ENCODE measurements around the gene KLHDC3. TPM values are rescaled to one million over a fixed set of nuclear protein-coding genes. Genes with fewer than 3 reads are reported as not detected.

The KLHDC3 gene
- total and polyA plus RNA-seq, 10 of the 15 experiments (the other 5 are each of a cell fraction or from before 2014, with no cell fraction given): 2.4 to 102 (median 55.4) TPM

DNA sequence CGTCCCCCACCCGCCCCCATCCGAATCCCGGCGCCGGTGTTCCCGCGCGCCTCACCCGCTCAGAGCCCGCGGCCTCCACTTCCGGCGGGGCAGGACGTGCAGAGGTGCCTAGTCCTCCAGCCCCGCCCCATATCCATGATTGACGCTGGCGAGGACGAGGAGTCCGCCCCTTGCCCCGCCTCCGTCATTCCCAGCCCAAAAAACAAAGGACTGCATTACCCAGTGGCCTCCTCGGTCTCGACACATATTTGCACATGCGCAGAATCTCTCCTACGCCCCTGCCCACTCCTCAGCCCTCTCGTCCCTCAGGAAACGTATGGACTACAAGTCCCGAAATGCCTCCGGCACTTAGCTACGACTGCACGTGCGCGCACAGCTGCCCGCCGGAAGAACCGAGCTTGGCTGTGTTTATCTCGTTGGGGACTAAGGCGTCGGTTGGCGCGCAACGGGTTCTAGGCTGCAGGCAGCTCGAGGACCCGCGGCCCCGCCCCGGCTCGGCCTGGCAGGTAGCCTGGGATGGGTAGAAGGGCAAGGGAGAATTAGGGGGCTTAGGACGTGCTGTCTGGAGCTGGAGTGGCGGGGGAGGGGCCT is at the start of gene KLHDC3, which contains the start of gene MEA1 (continued):
- TF ChIP-seq, protein P1, sequence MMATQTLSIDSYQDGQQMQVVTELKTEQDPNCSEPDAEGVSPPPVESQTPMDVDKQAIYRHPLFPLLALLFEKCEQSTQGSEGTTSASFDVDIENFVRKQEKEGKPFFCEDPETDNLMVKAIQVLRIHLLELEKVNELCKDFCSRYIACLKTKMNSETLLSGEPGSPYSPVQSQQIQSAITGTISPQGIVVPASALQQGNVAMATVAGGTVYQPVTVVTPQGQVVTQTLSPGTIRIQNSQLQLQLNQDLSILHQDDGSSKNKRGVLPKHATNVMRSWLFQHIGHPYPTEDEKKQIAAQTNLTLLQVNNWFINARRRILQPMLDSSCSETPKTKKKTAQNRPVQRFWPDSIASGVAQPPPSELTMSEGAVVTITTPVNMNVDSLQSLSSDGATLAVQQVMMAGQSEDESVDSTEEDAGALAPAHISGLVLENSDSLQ (IDR thresholded peaks at IDR 0.05): peak; percentile 99
- TF ChIP-seq EED (IDR thresholded peaks at IDR 0.05; ENCODE audit: low read depth) (no peak), MEF2B (IDR thresholded peaks at IDR 0.05; ENCODE audit: partially characterized antibody, poor library complexity, severe bottlenecking) (no peak), FOXK2 (IDR thresholded peaks at IDR 0.05) (peak; percentile 86), FOS (IDR thresholded peaks at IDR 0.05; ENCODE audit: borderline replicate concordance, extremely low read depth, insufficient read length) (no peak), NFYB (IDR thresholded peaks at IDR 0.05; ENCODE audit: insufficient read depth, low read depth, low read length) (no peak), SUPT20H (IDR thresholded peaks at IDR 0.05; ENCODE audit: borderline replicate concordance, control insufficient read depth, low read depth, low read length) (no peak), SMAD5 (IDR thresholded peaks at IDR 0.05; ENCODE audit: low read depth) (no peak), KDM1A (IDR thresholded peaks at IDR 0.05; ENCODE audit: borderline replicate concordance) (no peak), SIN3A (IDR thresholded peaks at IDR 0.05; ENCODE audit: low read depth, low read length) (peak; percentile 89), PAX5 (IDR thresholded peaks at IDR 0.05; ENCODE audit: borderline replicate concordance, low read depth, low read length) (no peak), IRF4 (IDR thresholded peaks at IDR 0.05; ENCODE audit: low read depth, low read length) (no peak), SREBF1 (IDR thresholded peaks at IDR 0.05; ENCODE audit: low read length) (peak; percentile 58), BRCA1 (IDR thresholded peaks at IDR 0.05; ENCODE audit: low read depth, low read length) (no peak), SRF (IDR thresholded peaks at IDR 0.05; ENCODE audit: low read depth in 2 of 2, low read length in 2 of 2) (peak; percentile 66 to 76), WRNIP1 (IDR thresholded peaks at IDR 0.05; ENCODE audit: borderline replicate concordance, low read depth, low read length) (no peak), CHD2 (IDR thresholded peaks at IDR 0.05; ENCODE audit: borderline replicate concordance, low read depth, low read length) (peak; percentile 68; the same call in 1 of the 2 replicates), RUNX3 (IDR thresholded peaks at IDR 0.05; ENCODE audit: low read length) (no peak), ZNF622 (IDR thresholded peaks at IDR 0.05) (no peak)
- TF ChIP-seq, protein P2, sequence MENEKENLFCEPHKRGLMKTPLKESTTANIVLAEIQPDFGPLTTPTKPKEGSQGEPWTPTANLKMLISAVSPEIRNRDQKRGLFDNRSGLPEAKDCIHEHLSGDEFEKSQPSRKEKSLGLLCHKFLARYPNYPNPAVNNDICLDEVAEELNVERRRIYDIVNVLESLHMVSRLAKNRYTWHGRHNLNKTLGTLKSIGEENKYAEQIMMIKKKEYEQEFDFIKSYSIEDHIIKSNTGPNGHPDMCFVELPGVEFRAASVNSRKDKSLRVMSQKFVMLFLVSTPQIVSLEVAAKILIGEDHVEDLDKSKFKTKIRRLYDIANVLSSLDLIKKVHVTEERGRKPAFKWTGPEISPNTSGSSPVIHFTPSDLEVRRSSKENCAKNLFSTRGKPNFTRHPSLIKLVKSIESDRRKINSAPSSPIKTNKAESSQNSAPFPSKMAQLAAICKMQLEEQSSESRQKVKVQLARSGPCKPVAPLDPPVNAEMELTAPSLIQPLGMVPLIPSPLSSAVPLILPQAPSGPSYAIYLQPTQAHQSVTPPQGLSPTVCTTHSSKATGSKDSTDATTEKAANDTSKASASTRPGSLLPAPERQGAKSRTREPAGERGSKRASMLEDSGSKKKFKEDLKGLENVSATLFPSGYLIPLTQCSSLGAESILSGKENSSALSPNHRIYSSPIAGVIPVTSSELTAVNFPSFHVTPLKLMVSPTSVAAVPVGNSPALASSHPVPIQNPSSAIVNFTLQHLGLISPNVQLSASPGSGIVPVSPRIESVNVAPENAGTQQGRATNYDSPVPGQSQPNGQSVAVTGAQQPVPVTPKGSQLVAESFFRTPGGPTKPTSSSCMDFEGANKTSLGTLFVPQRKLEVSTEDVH (IDR thresholded peaks at IDR 0.05; ENCODE audit: low read depth, partially characterized antibody): peak; percentile 15
- TF ChIP-seq, protein P3, sequence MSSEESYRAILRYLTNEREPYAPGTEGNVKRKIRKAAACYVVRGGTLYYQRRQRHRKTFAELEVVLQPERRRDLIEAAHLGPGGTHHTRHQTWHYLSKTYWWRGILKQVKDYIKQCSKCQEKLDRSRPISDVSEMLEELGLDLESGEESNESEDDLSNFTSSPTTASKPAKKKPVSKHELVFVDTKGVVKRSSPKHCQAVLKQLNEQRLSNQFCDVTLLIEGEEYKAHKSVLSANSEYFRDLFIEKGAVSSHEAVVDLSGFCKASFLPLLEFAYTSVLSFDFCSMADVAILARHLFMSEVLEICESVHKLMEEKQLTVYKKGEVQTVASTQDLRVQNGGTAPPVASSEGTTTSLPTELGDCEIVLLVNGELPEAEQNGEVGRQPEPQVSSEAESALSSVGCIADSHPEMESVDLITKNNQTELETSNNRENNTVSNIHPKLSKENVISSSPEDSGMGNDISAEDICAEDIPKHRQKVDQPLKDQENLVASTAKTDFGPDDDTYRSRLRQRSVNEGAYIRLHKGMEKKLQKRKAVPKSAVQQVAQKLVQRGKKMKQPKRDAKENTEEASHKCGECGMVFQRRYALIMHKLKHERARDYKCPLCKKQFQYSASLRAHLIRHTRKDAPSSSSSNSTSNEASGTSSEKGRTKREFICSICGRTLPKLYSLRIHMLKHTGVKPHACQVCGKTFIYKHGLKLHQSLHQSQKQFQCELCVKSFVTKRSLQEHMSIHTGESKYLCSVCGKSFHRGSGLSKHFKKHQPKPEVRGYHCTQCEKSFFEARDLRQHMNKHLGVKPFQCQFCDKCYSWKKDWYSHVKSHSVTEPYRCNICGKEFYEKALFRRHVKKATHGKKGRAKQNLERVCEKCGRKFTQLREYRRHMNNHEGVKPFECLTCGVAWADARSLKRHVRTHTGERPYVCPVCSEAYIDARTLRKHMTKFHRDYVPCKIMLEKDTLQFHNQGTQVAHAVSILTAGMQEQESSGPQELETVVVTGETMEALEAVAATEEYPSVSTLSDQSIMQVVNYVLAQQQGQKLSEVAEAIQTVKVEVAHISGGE (CRISPR knock-in tag; IDR thresholded peaks at IDR 0.05): no peak
- TF ChIP-seq, protein P4, sequence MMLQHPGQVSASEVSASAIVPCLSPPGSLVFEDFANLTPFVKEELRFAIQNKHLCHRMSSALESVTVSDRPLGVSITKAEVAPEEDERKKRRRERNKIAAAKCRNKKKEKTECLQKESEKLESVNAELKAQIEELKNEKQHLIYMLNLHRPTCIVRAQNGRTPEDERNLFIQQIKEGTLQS (IDR thresholded peaks at IDR 0.05; ENCODE audit: borderline replicate concordance, extremely low read depth, low read depth, low read length): no peak
- TF ChIP-seq, protein P5, sequence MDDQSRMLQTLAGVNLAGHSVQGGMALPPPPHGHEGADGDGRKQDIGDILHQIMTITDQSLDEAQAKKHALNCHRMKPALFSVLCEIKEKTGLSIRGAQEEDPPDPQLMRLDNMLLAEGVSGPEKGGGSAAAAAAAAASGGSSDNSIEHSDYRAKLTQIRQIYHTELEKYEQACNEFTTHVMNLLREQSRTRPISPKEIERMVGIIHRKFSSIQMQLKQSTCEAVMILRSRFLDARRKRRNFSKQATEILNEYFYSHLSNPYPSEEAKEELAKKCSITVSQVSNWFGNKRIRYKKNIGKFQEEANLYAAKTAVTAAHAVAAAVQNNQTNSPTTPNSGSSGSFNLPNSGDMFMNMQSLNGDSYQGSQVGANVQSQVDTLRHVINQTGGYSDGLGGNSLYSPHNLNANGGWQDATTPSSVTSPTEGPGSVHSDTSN (IDR thresholded peaks at IDR 0.05; ENCODE audit: insufficient replicate concordance, low read depth, low read length): peak; percentile 96

Data from GM12878 (cell line).